ENCODE results near the gene KCTD2. TPM values are rescaled to one million over a fixed set of nuclear protein-coding genes. Genes with fewer than 3 reads are reported as not detected.

The KCTD2 gene
- total and polyA plus RNA-seq, 2 of the 13 experiments (the other 11 are each of a cell fraction or from before 2014, with no cell fraction given), result 28.3 to 32.6 TPM

DNA sequence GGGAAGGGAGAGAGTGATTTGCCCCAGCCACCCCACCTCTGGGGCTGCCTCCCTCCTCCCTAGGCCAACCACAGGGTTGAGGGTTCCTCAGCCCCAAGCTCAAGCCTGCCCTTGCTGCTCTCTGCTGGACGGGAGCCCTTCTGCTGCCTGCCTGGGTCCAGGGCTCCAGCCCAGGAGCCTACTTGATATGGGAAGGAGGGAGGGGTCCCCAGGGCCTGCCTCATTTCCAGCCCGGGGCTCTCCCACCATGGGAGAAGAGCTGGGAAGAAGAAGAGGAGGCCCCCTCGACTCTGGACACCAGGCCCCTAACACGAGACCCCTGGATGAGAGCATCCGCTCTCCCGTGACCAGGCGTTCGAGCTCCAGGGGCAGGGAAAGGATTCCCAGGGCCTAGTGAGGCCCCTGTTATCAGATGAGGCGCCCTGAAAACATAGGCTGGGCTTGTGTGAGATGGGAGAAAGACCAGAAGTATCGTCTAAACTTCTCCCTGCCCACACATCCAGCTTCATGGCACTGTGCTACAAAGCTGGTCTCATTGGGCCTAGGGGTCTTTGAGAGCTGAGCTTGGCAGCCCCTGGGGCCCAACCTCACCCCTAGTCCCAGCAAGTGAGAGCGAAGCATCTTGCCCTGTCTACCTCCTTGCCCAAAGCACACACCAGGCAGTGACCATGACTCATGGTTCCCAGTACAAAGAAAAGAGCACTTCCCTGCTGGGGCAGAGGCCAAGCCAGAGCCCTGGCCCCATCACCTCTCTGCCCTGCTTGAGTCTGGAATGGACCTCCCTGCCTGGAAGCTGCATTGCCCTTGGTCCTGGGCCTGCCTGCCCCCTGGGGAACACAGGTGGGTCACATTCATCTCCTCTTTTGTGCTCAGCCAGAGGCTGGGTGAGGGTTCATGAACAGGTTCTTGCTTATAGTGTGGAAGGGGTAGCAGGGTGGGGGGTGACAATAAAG, 41.7 kb downstream of the KCTD2 start (continued):
- TF ChIP-seq ZBTB21 (CRISPR knock-in tag; IDR thresholded peaks at IDR 0.05) (no peak), SMARCE1 (IDR thresholded peaks at IDR 0.05; ENCODE audit: borderline replicate concordance) (no peak), ZNF644 (CRISPR knock-in tag; IDR thresholded peaks at IDR 0.05; ENCODE audit: low read depth) (peak; percentile 83; the same call in 1 of the 2 replicates), ZNF737 (CRISPR knock-in tag; IDR thresholded peaks at IDR 0.05; ENCODE audit: borderline replicate concordance) (no peak), BCL3 (CRISPR knock-in tag; IDR thresholded peaks at IDR 0.05) (peak; percentile 61; the same call in 1 of the 2 replicates), ZNF567 (CRISPR knock-in tag; IDR thresholded peaks at IDR 0.05; ENCODE audit: borderline replicate concordance) (0 out of 2 replicates have a peak, but pooled peaks have one; percentile 26), JUNB (CRISPR knock-in tag; IDR thresholded peaks at IDR 0.05; ENCODE audit: borderline replicate concordance) (no peak), TEAD3 (CRISPR knock-in tag; optimal IDR thresholded peaks at IDR 0.05; ENCODE audit: borderline replicate concordance) (peak; percentile 68), NFKBIZ (CRISPR knock-in tag; IDR thresholded peaks at IDR 0.05) (0 out of 2 replicates have a peak, but pooled peaks have one; percentile 43), CSRNP1 (CRISPR knock-in tag; IDR thresholded peaks at IDR 0.05) (no peak), ZNF253 (CRISPR knock-in tag; IDR thresholded peaks at IDR 0.05; ENCODE audit: borderline replicate concordance) (0 out of 2 replicates have a peak, but pooled peaks have one; percentile 6), IRF2 (CRISPR knock-in tag; IDR thresholded peaks at IDR 0.05) (0 out of 2 replicates have a peak, but pooled peaks have one; percentile 54), MIXL1 (CRISPR knock-in tag; IDR thresholded peaks at IDR 0.05) (0 out of 2 replicates have a peak, but pooled peaks have one; percentile 16), ZNF619 (CRISPR knock-in tag; IDR thresholded peaks at IDR 0.05) (peak; percentile 57; the same call in 1 of the 2 replicates), SRY (CRISPR knock-in tag; IDR thresholded peaks at IDR 0.05) (0 out of 2 replicates have a peak, but pooled peaks have one; percentile 28), SNAPC2 (CRISPR knock-in tag; IDR thresholded peaks at IDR 0.05) (no peak), IRF9 (CRISPR knock-in tag; IDR thresholded peaks at IDR 0.05; ENCODE audit: borderline replicate concordance) (no peak), ZNF547 (CRISPR knock-in tag; IDR thresholded peaks at IDR 0.05) (peak; percentile 49; the same call in 1 of the 2 replicates), NFKB2 (CRISPR knock-in tag; IDR thresholded peaks at IDR 0.05; ENCODE audit: borderline replicate concordance) (no peak), ZBTB42 (CRISPR knock-in tag; IDR thresholded peaks at IDR 0.05) (no peak), ZBTB10 (CRISPR knock-in tag; IDR thresholded peaks at IDR 0.05; ENCODE audit: borderline replicate concordance) (no peak), GZF1 (CRISPR knock-in tag; IDR thresholded peaks at IDR 0.05) (no peak), PHB2 (IDR thresholded peaks at IDR 0.05; ENCODE audit: partially characterized antibody) (no peak)

Data from HepG2 (cell line).